B cell (primary cell): ENCODE results near the gene ATXN2L. TPM values are rescaled to one million over a fixed set of nuclear protein-coding genes. Genes with fewer than 3 reads are reported as not detected.
A peak's percentile ranks its signal among the peaks of the same experiment; 100 is the strongest.

ENCODE experiments used
- ATAC-seq: fragments of 200-7000 bp; cut with Tn5 transposase; one replicate; pipeline ENCODE4 v1.10.0; 2021; ENCODE audit warnings: low read depth, mild to moderate bottlenecking, moderate number of reproducible peaks, moderate library complexity
- CTCF ChIA-PET: fragments of 350-600 bp; sonication (Branson Sonifier 250); formaldehyde crosslinking; loops from one replicate; lab custom pipeline; 2021; ENCODE audit warnings: antibody characterized with exemption, inconsistent platforms; lab: Charles Lee
- POLR2A ChIA-PET: fragments of 350-600 bp; sonication (Branson Sonifier 250); formaldehyde crosslinking; loops from one replicate; lab custom pipeline; 2021; ENCODE audit warnings: antibody characterized with exemption; lab: Charles Lee
- DNase-seq: peaks from one replicate; pipeline ENCODE4 v3.0.0; 2013
- H2AFZ ChIP-seq: 2 replicates; pipeline ENCODE4 v1.6.1; 2012; ENCODE audit warnings: mild to moderate bottlenecking, low read depth, low read length; ENCODE audit not compliant: insufficient read depth, poor library complexity, severe bottlenecking
- H3K27ac ChIP-seq, 2 donors: 1 replicate in 1 of 2; 2 replicates in 1 of 2; pipeline ENCODE4 v1.5.1; 2012 to 2013; ENCODE audit warnings: low read length in 2 of 2, mild to moderate bottlenecking in 2 of 2, moderate library complexity in 1 of 2
- H3K27me3 ChIP-seq, 4 experiments: fragments of 200-600 bp in 1 of 4; sonication (generic) in 1 of 4; replicated peaks in 1 of 4; 1 replicate in 2 of 4; 2 replicates in 2 of 4; pipeline versions ENCODE4 v1.6.1 to v1.7.0; 2013 to 2016; ENCODE audit warnings: low read length in 3 of 4, mild to moderate bottlenecking in 2 of 4, mixed read lengths in 1 of 4, moderate library complexity in 1 of 4; ENCODE audit not compliant: insufficient read depth in 4 of 4, control insufficient read depth in 3 of 4; ENCODE audit errors: control extremely low read depth in 1 of 4
- H3K36me3 ChIP-seq, 2 experiments: replicated peaks in 1 of 2; 1 replicate in 1 of 2; 2 replicates in 1 of 2; pipeline versions ENCODE4 v1.6.1 to v1.7.1; 2013; ENCODE audit warnings: low read length in 1 of 2; ENCODE audit not compliant: insufficient read depth in 2 of 2, control insufficient read depth in 1 of 2; ENCODE audit errors: control extremely low read depth in 1 of 2, extremely low read depth in 1 of 2
- H3K4me1 ChIP-seq, 2 donors: fragments of 200-600 bp in 1 of 2; sonication (generic) in 1 of 2; 1 replicate in 1 of 2; 2 replicates in 1 of 2; pipeline versions ENCODE4 v1.5.1 to v1.6.1; 2013 to 2017; ENCODE audit warnings: low read length in 2 of 2; ENCODE audit not compliant: control insufficient read depth in 2 of 2, insufficient read depth in 2 of 2
- H3K4me2 ChIP-seq: replicated peaks from 2 replicates; pipeline ENCODE3; 2012; ENCODE audit warnings: mild to moderate bottlenecking, low read depth, low read length; ENCODE audit not compliant: poor library complexity, severe bottlenecking
- H3K4me3 ChIP-seq, 5 experiments: fragments of 200-600 bp in 1 of 5; sonication (generic) in 1 of 5; 1 replicate in 3 of 5; 2 replicates in 2 of 5; pipeline versions ENCODE4 v1.5.1 to v1.7.0; 2011 to 2016; ENCODE audit warnings: low read length in 4 of 5, mild to moderate bottlenecking in 4 of 5, low read depth in 2 of 5, control low read depth in 1 of 5, moderate library complexity in 1 of 5; ENCODE audit not compliant: insufficient read depth in 1 of 5; ENCODE audit errors: control extremely low read depth in 1 of 5, extremely low read depth in 1 of 5
- H3K79me2 ChIP-seq: fragments of 200-600 bp; sonication (generic); one replicate; pipeline ENCODE4 v1.6.0; 2016; ENCODE audit warnings: low read length; ENCODE audit not compliant: control insufficient read depth, insufficient read depth
- H3K9ac ChIP-seq: fragments of 200-600 bp; sonication (generic); 2 replicates; pipeline ENCODE4 v1.6.1; 2017; ENCODE audit warnings: mild to moderate bottlenecking, low read length, moderate library complexity
- H3K9me3 ChIP-seq, 3 donors: one replicate each; pipeline versions ENCODE4 v1.6.1 to v1.7.1; 2013; ENCODE audit warnings: low read length in 2 of 3; ENCODE audit not compliant: control insufficient read depth in 2 of 3, insufficient read depth in 1 of 3; ENCODE audit errors: control extremely low read depth in 1 of 3
- H4K20me1 ChIP-seq: 2 replicates; pipeline ENCODE4 v1.6.0; 2012; ENCODE audit warnings: mild to moderate bottlenecking, low read length; ENCODE audit not compliant: insufficient read depth, control insufficient read depth, poor library complexity, severe bottlenecking
- H3K27ac Mint-ChIP-seq: one replicate; pipeline ENCODE4 v1.8.0; 2021; ENCODE audit warnings: mixed read lengths
- H3K27me3 Mint-ChIP-seq: one replicate; pipeline ENCODE4 v1.8.0; 2021; ENCODE audit warnings: mixed read lengths
- H3K4me1 Mint-ChIP-seq: one replicate; pipeline ENCODE4 v1.8.0; 2021; ENCODE audit warnings: mixed read lengths
- H3K4me3 Mint-ChIP-seq: one replicate; pipeline ENCODE4 v1.8.0; 2021; ENCODE audit warnings: mixed read lengths
- H3K9me3 Mint-ChIP-seq: one replicate; pipeline ENCODE4 v1.8.0; 2022; ENCODE audit warnings: mixed read lengths; ENCODE audit not compliant: insufficient read depth
- CTCF ChIP-seq: fragments of 200-600 bp; IDR thresholded peaks from one replicate; pipeline ENCODE4 v1.8.0; 2022; ENCODE audit warnings: antibody characterized with exemption, mild to moderate bottlenecking
- EZH2 ChIP-seq: IDR thresholded peaks from 2 replicates; pipeline ENCODE4 v1.6.1; 2012; ENCODE audit warnings: borderline replicate concordance, low read depth, mild to moderate bottlenecking, moderate library complexity, low read length; ENCODE audit not compliant: insufficient read depth, poor library complexity, severe bottlenecking
- WGBS: methylation state at CpG from one replicate; pipeline ENCODE4 v1.1.5; 2013; ENCODE audit warnings: missing lambda C conversion rate; ENCODE audit not compliant: insufficient coverage; 5-methylcytosine and 5-hydroxymethylcytosine counted together
- intact Hi-C: fragments of 100-400 bp; cut with micrococcal nuclease; formaldehyde crosslinking; loops from one replicate; pipeline ENCODE4 v1.10.0; 2022
- polyA plus RNA-seq: library from polyadenylated mRNA; depleted of rRNA; stranded (reverse); fragments of >200 nt; gene quantifications from 2 replicates; pipeline ENCODE4 v1.2.3, GENCODE V29; 2012
- total RNA-seq, 2 donors: library from RNA; stranded (reverse); fragments of 120-200 nt in 1 of 2; gene quantifications; 1 replicate in 1 of 2; 2 replicates in 1 of 2; pipeline versions ENCODE4 v1.2.3 to v1.2.4, GENCODE V29; 2013 to 2022

The ATXN2L gene
- total and polyA plus RNA-seq, 2 donors (not counting 1 experiment from before 2014, with no cell fraction given), result 157 to 289 TPM

- H3K4me2 ChIP-seq, result peak overlapping the region; percentile 81
- H3K79me2 ChIP-seq, result peaks cover 4% of the 10 kb centered on the region
- H3K4me1 ChIP-seq, result peaks cover 5 to 25% of the 10 kb centered on the region in 2 donors
- 5% methylated on average over 34 of the region's 42 CpGs for WGBS
- H3K27me3 ChIP-seq, result no peaks in the 10 kb centered on the region
- Mint-ChIP-seq H3K27me3 (no peaks in the 10 kb centered on the region), H3K4me3 (peak overlapping the region; percentile 100), H3K4me1 (peaks cover 28% of the 10 kb centered on the region), H3K27ac (peak overlapping the region; percentile 99), H3K9me3 (no peaks in the 10 kb centered on the region)
- H2AFZ ChIP-seq, result peak overlapping the region; percentile 99
- H3K36me3 ChIP-seq, result peaks cover 0 to 15% of the 10 kb centered on the region in 2 experiments
- peaks cover 28% of the 10 kb centered on the region for H4K20me1 ChIP-seq
- peak; percentile 41 for DNase-seq
- POLR2A ChIA-PET, result interaction anchor here (1.1 to 5.1 kb wide), 8 partner anchors 11 to 86 kb away, joined by 3 to 56 read pairs (median 14); partner anchors contain the start of genes ATXN2L, CD19, NFATC2IP and RABEP2
- peak overlapping the region; percentile 95 for H3K9ac ChIP-seq
- CTCF ChIA-PET, result interaction anchor here (0.6 to 5.1 kb wide), 6 partner anchors 10 to 82 kb away, joined by 3 to 70 read pairs (median 9); partner anchors contain the start of gene TUFM
- ATAC-seq, result no peak
- no peaks in the 10 kb centered on the region for H3K9me3 ChIP-seq
- intact Hi-C loops, result loop anchor here (1.0 kb wide), 5 partner anchors 15 to 86 kb away; partner anchors contain the start of genes NFATC2IP and RABEP2
- H3K4me3 ChIP-seq, result peak overlapping the region; percentile 9 to 98 (median 77)
- no peak for TF ChIP-seq EZH2
- TF ChIP-seq CTCF, result no peak
- H3K27ac ChIP-seq, result peak overlapping the region; percentile 79 to 82
Observed at GRCh38 chr16:28863929-28864793, 41.4 kb downstream of the ATXN2L start.
